ENCODE results near the gene FLAD1.
A peak's percentile ranks its signal among the peaks of the same experiment; 100 is the strongest.

Gene FLAD1

DNA sequence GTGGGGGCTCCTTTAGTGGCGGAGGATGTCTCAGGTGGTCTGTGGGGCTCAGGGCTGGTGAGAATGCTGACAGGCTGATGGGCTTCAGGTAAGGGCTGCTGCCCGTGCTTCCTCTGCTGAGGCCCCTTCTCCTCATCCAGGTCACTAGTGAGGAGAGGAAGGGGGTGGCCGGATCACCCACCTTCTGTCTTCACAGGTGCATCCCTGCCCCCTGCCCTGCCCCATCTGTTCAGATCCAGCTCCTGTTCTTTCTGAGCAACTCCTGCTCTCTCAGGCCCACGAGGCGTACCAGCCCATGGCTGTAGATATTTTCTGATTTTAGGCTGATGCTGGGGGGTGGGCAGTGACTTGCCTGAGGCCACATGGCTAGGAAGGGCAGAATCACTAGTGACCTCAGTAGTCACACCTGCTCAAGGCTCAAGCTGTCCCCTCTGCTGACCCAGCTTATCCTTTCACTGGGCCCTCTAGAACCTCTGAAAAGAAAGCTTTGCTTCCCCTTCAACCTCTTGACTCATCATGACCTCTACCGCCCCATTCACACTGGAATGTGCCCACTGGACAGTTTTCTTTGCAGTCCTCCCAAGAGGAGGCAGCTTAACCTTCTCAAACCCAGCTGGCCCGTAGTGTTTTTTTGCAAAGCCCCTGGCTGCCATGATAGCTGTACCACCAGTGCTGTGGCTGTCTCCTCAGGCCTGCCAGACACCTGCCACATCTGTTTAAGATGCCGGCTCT lies 35.6 kb downstream of the FLAD1 start:
- DNase-seq: peak; percentile 40

- no peak for DNase-seq
Measured at GRCh38 chr1:155019377-155020245, 36.5 kb downstream of the FLAD1 start.

GRCh38 chr1:155022136-155022926 lies 39.2 kb downstream of the FLAD1 start:
- no peak for DNase-seq

DNA sequence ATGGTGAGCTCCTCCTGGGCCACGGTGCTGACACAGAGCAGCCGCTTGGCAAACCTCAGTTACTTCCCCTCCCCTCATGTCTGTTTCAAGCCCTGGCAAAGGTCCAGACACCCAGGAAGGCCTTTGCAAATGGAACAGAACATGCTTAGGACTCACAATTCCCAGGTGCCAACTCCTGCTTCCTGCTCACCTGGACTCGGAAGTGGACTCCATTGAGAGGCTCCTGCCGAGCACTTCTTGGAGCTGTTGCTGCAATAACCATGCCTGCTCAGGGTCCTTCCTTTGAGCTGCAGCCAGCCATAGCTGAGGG lies 39.7 kb downstream of the FLAD1 start:
- DNase-seq: no peak

DNA sequence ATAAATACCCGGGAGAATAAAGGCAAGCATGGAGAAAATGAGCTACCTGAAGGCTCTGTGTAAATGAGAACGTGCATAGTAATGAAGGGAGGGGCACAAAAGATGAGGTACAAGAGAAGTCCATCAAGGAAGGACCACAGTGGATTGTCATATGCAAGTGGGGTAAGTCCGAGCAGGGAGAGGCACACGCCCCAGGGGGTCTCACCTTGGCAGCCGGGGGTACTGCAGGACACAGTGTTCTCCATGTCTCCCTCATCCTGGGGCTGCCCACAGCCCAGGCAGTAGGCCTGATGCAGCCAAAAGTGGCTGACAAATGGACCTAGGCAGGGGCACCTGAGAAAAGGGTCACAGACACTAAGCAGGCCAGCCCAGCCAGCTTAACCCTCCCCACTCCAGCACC lies 40.5 kb downstream of the FLAD1 start:
- DNase-seq: no peak

DNA sequence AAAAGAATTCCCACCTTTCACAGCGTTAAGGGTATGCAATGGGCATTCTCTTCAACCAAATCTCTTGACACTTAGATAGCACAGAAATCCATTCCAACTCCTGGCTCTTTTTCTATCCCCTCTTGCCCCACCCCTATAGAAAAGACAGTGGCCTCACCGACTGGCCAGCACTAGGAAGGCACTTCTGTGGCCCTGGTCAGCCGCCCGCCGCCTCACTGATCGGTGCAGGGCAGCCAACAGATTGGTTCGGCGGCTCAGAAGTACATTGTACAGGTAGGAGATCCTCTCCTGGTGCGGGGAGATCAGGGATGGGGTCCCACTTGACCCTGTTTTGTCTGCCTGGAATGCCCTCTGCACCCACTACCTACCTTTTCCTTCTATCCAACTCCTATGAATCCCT lies 41.2 kb downstream of the FLAD1 start:
- no peak for DNase-seq

DNA sequence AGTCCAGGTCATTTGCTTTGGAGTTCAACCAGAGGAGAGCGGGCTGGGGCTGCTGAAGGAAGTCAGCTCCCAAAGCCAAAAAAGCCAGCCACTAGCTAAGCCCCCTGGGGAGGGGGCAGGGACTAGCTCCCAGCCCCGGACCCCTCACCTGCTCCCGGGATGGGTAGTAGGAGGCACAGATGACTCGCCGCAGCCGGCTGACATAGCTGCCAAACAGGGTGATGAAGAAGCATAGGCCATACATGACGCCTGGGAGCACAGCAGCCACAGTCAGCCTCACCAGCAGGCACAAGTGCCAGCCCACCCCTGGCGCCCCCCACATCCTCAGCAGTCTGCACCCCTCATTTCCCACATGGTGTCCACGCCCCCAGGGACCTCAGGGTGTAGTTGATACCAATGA lies 43.0 kb downstream of the FLAD1 start:
- DNase-seq: no peak

- no peak for DNase-seq
Measured at GRCh38 chr1:155026588-155026987, 43.4 kb downstream of the FLAD1 start.

DNA sequence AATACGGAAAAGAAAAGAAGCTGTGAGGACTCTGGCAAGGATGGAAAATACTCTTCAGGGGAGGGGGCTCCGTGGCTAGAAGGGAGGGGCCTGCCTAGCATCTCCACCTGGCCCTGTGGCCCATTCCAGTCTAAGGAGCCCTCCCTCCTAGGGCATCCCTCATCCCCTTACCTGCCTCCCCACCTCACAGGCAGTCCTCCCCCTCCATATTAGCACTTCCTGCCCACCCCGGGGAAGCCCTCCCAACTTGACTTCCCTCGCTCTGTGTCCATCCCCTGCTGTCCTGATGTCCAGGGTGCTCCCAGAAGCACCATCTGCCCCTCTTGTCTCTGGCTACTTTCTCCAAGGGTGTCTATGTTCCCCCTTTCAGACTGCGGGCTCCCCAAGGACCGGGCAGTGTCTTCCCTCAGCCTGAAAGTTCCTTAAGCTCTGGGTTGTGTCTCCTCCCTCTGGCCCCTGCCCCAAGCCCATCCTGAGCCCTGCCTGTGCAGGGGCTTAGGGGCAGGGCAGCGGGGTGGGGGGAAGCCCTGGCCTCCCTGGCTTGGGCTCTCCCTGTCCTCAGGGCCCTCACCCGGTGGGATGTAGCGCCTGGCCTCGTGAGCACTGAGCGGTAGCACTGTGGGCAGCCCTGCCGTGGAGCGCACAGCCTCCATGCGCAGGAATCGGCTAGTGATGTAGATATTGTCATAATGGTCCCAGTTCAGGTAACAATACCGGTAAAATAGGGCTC lies 46.5 kb downstream of the FLAD1 start:
- no peak for DNase-seq

- no peak for DNase-seq
Measured at GRCh38 chr1:155030243-155030795, 47.2 kb downstream of the FLAD1 start.

DNA sequence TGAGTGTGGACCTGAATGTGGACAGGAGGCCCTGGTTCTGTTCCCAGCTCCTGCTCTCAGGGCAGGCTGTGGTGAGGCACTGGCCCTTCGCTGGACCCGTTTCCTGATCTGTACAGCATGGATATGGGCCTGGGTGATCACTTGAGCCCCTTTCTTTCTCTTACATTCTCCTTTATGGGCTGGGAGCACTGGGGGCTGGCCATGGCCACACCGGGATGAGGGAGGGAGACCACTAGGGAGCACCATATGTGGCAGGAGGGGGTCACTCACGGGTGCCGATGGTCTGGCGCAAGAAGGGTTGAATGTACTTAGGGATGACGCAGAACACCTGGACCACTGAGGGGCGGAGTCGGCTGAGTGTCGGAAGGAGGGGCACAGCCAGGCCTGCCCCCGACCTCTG lies 47.8 kb downstream of the FLAD1 start:
- no peak for DNase-seq

DNA sequence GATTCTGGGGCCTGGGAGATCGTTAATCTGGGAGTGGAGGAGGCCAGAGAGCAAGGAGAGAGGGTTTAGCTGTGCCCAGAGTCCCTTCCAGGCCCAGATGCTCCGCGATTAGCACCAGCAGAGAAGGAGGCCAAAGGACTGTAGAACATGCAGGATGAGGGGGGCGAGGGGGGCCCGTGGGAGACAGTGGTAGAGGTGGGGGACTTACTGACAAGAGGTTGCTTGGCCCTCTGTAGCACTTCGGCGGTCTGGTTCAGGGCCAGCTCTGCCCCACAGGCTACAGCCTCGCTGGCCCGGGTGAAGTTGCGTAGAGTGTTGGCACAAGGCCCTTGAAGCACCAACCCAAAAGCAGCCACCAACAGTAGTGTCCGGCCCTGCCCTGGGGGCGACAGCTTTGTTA lies 49.7 kb downstream of the FLAD1 start:
- no peak for DNase-seq

- DNase-seq: no peak
Measured at GRCh38 chr1:155033524-155033923, 50.4 kb downstream of the FLAD1 start, which contains the start of the genes DCST1 and DCST2. Gene DCST1, plus strand, starts transcription at chr1:155033824. Its CDS starts 213 bp downstream, at chr1:155034037. Gene DCST2, minus strand, starts transcription at chr1:155033781. Its CDS starts 80 bp downstream, at chr1:155033701.

DNA sequence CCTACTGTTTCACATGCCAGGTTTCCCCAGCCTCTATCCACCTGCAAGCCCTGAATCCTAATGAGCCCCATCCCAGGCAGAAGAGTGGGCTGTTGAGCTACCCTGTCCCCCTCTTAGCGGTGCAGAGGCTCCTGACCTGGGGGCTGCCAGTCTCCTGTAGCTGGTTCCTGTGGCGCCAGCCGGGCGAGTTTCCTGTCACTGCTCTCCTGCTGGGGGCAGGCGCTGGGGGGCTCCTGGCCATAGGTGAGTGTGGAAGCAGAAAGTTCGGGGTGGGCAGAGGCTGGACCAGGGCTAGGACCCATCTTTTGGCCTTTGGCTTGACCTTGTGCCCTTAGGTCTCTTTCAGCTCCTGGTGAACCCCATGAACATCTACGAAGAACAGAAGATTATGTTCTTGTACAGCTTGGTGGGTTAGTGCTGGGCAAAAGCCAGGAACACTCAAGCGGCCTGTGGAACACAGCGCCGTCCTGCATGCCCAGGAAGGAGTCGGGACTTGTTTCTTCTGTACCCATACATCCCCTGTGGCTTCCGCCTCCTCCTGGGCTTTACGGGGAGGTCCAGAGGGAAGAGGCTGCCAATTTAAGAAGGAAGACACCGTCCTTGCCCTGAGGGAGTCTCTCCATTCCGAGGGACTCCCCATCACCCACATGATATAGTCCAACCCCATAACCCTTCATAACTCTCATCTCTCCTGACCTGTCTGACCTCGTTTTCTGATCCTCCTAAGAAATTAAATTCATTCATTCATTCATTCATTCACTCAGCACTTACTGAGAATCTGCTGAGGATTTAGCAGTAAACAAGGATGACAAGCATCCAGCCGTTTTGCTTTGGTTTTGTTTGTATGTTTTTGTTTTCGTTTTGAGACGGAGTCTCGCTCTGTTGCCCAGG lies 51.4 kb downstream of the FLAD1 start:
- no peak for DNase-seq

DNA sequence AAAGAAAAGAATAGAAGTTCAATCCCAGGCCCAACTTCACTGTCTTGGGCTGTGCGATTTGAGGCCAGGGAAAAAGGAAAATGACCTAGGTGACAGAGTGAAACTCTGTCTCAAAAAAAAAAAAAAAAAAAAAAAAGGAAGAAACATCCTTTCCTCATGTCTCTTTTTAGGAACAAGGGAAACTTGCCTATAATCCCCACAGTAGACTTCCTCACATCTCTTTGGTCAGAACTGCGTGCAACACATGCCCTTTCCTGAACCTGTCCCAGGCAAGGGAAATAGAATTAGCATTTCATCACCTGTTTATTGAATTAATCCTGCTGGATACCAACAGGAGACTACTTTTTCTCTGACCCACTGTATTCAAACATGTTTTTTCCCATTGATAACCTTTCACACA lies 52.8 kb downstream of the FLAD1 start:
- DNase-seq: no peak

DNA sequence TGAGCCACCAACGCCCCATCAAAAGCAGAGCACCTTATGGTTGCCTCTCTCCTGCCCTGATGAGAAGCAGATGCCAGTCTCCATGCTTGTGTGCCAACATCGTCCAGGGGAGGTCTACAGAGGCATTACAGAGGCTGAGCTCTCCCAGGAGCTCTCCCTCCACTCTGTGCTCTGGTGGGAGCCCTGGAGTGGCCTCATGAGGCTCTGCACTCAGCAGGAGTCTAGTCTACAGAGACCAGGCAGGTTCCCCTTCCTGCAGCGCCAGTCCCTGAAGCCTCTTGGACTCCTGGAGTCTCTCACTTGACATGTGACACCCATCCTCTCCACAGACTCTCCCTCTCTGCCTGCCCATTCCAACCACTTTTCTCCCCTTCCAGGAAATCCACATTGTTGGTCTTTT lies 53.9 kb downstream of the FLAD1 start:
- DNase-seq: no peak

DNA sequence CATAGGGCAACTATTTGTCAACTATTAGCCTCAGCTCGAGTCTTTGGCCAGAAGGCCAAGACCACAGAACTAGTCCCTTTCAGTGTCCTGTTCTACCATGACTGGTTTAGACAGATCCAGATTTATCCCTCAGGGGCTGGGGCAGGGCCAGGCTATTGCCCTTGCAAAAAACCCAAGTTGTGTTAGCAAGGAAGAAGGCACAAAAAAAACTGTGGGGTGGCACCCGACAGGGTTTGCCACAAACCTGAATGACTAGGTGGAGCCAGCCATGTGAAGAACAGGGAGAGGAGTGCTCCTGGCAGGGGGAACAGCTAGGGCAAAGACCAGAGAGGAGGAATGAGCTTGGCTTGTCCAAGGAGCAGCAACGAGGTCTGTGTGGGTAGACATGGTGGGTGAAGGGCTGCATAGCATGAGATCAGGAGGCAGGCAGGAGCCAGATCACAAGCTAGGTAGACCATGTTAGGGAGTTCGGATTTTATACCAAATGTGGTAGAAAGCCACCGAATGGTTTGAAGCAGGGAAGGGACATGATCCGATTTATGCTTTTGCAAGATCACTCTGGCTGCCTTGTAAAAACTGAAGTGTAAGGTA lies 54.8 kb downstream of the FLAD1 start:
- DNase-seq: no peak

DNA sequence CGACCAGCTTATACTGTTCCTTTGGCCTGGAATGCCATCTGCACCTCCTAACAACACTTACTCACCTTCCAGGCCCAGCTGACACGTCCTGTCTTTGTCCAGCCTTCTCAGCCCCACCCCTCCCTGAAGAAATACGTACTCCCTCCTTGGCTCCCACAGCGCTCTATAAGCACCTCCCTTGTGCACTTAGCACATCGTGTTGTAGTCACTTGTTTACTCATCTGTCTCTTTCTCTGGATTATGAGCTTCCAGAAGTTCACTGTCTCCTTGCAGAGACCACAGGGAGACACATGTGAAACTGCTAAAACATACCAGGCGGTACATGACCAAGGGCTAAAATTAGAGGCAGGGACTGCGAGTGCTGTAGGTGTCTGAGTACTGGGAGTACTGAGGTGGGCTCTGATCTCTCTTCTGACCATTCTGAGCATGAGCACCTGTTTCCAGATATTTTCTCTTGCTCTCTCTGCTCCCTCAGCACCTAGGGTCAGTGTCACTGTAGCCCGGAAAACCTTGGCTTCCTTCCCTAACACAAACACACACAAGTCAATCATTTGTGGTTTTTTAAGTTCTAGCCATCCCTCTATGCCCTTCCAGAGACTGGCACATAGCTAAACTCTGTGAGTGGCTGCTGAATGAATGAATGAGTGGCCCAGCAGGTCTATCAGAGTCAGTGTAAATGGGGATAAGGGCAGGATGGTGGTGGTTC lies 55.6 kb downstream of the FLAD1 start:
- DNase-seq: no peak

DNA sequence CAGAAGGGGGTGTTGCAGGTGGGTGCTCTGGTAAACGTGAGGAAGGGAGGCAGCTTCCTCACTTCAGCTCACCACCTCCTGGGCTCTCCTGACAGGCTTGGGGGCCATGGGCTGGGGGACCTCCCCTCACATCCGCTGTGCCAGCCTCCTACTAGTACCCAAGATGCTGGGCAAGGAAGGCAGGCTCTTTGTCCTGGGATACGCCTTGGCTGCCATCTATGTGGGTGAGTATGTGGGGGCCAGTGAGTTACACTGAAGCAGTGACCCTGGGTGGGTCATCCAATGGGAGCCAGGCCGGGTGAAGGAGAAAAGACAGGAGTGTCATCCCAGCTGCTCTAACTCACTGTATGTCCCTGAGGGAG lies 56.1 kb downstream of the FLAD1 start:
- DNase-seq: no peak

DNA sequence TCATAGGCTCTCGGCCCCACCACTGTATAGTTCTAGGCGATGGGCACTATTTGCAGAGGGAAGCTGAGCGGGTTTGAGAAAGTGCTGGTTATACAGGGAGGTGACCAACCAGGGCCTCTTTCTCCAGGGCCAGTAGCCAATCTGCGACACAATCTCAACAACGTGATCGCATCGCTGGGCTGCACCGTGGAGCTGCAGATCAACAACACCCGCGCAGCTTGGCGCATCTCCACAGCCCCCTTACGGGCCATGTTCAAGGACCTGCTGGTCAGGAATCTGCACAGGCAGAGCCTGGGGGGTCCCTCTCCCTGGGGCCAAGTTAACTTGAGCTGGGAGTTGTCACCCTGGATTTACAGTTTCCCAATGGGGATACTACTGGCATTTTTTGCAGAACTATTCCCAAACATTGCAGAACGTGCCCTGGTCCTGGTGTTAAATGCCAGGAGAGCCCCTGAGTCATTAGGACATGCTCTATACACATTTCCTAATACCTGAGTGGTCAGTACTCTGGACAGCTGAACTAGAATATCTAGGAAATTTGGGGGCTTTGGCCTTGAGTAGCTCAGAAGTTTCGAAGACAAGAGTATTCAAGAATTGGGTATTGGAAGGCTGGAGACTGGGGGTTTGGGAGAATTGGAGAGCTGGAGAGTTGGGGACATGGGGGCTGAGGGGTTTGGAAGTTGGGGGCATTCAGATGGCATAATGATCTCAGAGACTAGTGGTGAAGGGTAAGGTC lies 57.4 kb downstream of the FLAD1 start:
- no peak for DNase-seq
